Immature natural killer cell (primary cell): Measurements from ENCODE around the gene PELI2. TPM values are rescaled to one million over a fixed set of nuclear protein-coding genes. Genes with fewer than 3 reads are reported as not detected.

Experiments
- DNase-seq, 3 donors: peaks; one replicate each; pipeline ENCODE4 v3.0.0; 2022; ENCODE audit warnings: mixed read lengths in 1 of 3
- H3K27ac Mint-ChIP-seq, 6 donors: one replicate each; pipeline ENCODE4 v1.8.0; 2020; ENCODE audit warnings: mixed read lengths in 6 of 6, mild to moderate bottlenecking in 5 of 6, inconsistent platforms in 4 of 6, moderate library complexity in 3 of 6
- H3K27me3 Mint-ChIP-seq, 3 donors: one replicate each; pipeline ENCODE4 v1.8.0; 2020 to 2021; ENCODE audit warnings: low read depth in 3 of 3, mild to moderate bottlenecking in 3 of 3, mixed read lengths in 3 of 3, moderate library complexity in 3 of 3, inconsistent platforms in 1 of 3
- H3K36me3 Mint-ChIP-seq, 3 donors: one replicate each; pipeline ENCODE4 v1.8.0; 2020; ENCODE audit warnings: mixed read lengths in 3 of 3, inconsistent platforms in 2 of 3, mild to moderate bottlenecking in 2 of 3
- H3K4me1 Mint-ChIP-seq, 2 donors: one replicate each; pipeline ENCODE4 v1.8.0; 2020; ENCODE audit warnings: inconsistent platforms in 2 of 2, mild to moderate bottlenecking in 2 of 2, mixed read lengths in 2 of 2, moderate library complexity in 1 of 2
- H3K4me3 Mint-ChIP-seq, 5 donors: one replicate each; pipeline ENCODE4 v1.8.0; 2020; ENCODE audit warnings: mild to moderate bottlenecking in 5 of 5, mixed read lengths in 5 of 5, inconsistent platforms in 3 of 5, moderate library complexity in 3 of 5
- H3K9me3 Mint-ChIP-seq, 6 donors: one replicate each; pipeline ENCODE4 v1.8.0; 2020; ENCODE audit warnings: mild to moderate bottlenecking in 6 of 6, mixed read lengths in 6 of 6, inconsistent platforms in 4 of 6, moderate library complexity in 3 of 6
- polyA plus RNA-seq, 3 donors: library from polyadenylated mRNA; unstranded; fragments of 300-500 nt; fragmentation: Illumina TruSeq; gene quantifications; one replicate each; pipeline ENCODE4 v1.2.3, GENCODE V29; 2021

The PELI2 gene
- polyA plus RNA-seq, 3 donors from 2014 or later: 2.6 to 3.7 (median 2.7) TPM

DNA sequence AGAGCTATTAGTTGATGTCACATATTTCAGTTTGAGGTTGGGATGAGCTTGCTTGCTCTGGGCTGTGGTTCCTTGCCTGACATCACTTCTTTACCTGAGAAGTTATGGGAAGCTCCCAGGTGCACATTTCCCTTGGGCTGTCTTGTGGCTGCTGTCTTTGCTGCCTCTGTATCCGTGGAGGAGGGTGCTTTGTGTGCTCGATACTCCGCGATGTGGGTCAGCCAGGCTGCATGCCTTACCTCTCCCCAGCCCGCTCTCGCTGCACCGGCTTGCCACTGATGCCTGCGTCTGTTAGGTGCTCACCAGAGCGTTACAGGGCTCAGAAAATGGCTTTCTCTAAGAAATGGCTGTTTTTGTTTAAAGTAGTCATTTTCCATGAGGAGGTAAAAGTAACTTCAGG lies 19.6 kb downstream of the PELI2 start:
- no peak for DNase-seq
- peaks cover 0 to 9% (median 0%) of the 10 kb centered on the region in 3 donors for H3K27me3 Mint-ChIP-seq
- no peaks in the 10 kb centered on the region for H3K36me3 Mint-ChIP-seq
- H3K9me3 Mint-ChIP-seq: peaks cover 0 to 2% (median 0%) of the 10 kb centered on the region in 6 donors
- H3K27ac Mint-ChIP-seq: no peak overlapping the region
- no peak overlapping the region for H3K4me3 Mint-ChIP-seq
- H3K4me1 Mint-ChIP-seq: peaks cover 20 to 21% of the 10 kb centered on the region in 2 donors

GRCh38 chr14:56138928-56139327 lies 20.7 kb downstream of the PELI2 start:
- Mint-ChIP-seq H3K27me3 (peaks cover 0 to 9% (median 0%) of the 10 kb centered on the region in 3 donors), H3K4me1 (peaks cover 19 to 25% of the 10 kb centered on the region in 2 donors), H3K4me3 (no peak overlapping the region)

DNA sequence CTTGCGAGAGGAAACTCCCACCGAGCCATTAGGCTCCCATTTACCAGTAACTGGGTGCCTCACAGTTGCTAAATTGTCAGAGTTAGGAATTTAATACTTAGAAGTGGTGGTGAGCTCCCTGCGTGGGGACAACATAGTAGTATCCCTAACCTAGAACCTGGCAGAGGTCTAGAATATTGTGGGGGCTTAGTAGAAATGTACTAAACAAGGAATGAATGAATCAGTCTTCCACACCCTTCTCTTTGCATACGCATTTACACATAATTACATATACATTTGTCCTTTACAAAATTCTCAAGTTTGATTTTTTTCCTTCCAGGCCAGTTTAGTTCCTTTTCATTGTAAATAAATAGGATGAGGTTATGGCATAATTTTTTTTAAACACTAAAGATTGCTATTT lies 24.1 kb downstream of the PELI2 start:
- Mint-ChIP-seq H3K27ac (no peak overlapping the region), H3K9me3 (peaks cover 0 to 2% (median 0%) of the 10 kb centered on the region in 6 donors), H3K36me3 (no peaks in the 10 kb centered on the region), H3K4me1 (peaks cover 19% of the 10 kb centered on the region in 2 donors), H3K4me3 (no peak overlapping the region), H3K27me3 (peaks cover 0 to 3% (median 0%) of the 10 kb centered on the region in 3 donors)
- no peak for DNase-seq

More at GRCh38 chr14:56138928-56139327, 20.7 kb downstream of the PELI2 start:
- Mint-ChIP-seq H3K27ac (no peak overlapping the region), H3K36me3 (no peaks in the 10 kb centered on the region), H3K9me3 (peaks cover 0 to 2% (median 0%) of the 10 kb centered on the region in 6 donors)
- DNase-seq: no peak

- Mint-ChIP-seq H3K4me3 (no peak overlapping the region), H3K27ac (no peak overlapping the region), H3K27me3 (peaks cover 0 to 3% (median 0%) of the 10 kb centered on the region in 3 donors), H3K4me1 (peaks cover 23 to 24% of the 10 kb centered on the region in 2 donors), H3K9me3 (peaks cover 0 to 2% (median 0%) of the 10 kb centered on the region in 6 donors), H3K36me3 (no peaks in the 10 kb centered on the region)
- no peak for DNase-seq
These were observed 24.8 kb downstream of the PELI2 start for GRCh38 chr14:56143025-56143424.

DNA sequence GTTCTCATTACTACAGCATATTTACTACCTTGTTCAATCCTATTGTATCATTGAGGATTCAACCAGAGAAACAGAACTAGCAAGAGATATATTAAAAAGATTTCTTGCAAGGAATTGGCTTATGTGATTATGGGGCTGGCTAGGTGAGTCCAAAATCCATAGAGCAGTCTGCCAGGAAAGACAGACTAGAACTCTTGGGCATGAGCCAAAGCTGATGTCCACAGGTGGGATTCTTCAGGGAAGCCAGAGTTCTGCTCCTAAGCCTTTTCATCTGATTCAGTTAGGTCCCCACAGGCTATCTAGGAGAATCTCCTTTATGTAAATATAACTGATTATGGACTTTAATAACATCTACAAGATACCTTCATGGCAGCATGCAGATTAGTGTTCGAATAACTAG lies 26.0 kb downstream of the PELI2 start:
- no peak for DNase-seq
- Mint-ChIP-seq H3K4me3 (no peak overlapping the region), H3K27ac (no peak overlapping the region), H3K27me3 (peaks cover 0 to 3% (median under 1%) of the 10 kb centered on the region in 3 donors), H3K4me1 (peaks cover 33 to 35% of the 10 kb centered on the region in 2 donors), H3K9me3 (no peaks in the 10 kb centered on the region), H3K36me3 (no peaks in the 10 kb centered on the region)

DNA sequence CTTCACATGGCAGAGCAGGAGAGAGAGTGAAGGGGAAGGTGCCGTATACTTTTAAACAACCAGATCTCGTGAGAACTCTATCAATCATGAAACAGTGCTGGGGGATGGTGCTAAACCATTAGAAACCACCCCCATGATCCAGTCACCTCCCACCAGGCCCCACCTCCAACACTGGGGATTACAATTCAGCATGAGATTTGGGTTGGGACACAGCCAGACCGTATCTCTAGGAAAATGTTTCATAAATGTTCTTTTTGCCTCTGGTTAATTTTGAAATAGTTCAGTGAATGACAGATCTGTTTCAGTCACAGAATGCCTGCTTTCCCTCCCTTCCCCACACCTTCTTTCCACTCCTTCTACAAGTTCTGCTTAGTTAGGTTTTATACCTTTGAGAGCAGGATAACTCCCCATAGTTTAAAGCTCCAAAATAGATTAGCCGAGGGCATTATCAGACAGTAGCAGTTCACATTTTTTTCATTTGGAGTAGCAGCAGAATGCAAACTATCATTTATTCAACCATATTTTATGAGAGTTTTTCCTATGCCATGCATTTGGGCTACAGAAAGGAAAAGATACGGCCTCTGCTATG lies 27.1 kb downstream of the PELI2 start:
- H3K36me3 Mint-ChIP-seq: no peaks in the 10 kb centered on the region
- no peaks in the 10 kb centered on the region for H3K9me3 Mint-ChIP-seq
- no peak overlapping the region for H3K27ac Mint-ChIP-seq
- H3K4me3 Mint-ChIP-seq: no peak overlapping the region
- no peak for DNase-seq
- H3K27me3 Mint-ChIP-seq: peaks cover 0 to 8% (median 3%) of the 10 kb centered on the region in 3 donors
- peaks cover 44 to 46% of the 10 kb centered on the region in 2 donors for H3K4me1 Mint-ChIP-seq

DNA sequence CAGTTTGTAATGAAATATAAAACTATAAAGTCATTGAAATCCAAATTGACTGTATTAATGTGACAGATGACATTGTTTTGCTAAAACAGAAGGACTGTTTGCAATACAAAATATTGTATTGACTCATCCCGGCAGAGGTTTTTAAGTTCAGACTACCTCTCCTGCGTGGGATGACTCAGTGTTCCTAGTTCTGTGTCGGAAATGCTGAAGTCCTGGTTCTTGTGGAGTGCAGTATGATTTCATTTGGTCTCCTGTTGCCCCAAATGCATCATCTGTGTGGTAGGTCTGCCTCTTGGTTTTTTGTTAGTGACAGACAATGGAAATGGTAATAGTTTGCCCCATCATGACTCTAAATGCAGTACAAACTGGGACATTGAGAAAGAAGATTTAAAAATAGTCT lies 27.8 kb downstream of the PELI2 start:
- Mint-ChIP-seq H3K27me3 (peaks cover 0 to 8% (median 3%) of the 10 kb centered on the region in 3 donors), H3K36me3 (no peaks in the 10 kb centered on the region), H3K4me3 (no peak overlapping the region), H3K4me1 (peaks cover 51 to 53% of the 10 kb centered on the region in 2 donors), H3K9me3 (no peaks in the 10 kb centered on the region), H3K27ac (no peak overlapping the region)
- no peak for DNase-seq

DNA sequence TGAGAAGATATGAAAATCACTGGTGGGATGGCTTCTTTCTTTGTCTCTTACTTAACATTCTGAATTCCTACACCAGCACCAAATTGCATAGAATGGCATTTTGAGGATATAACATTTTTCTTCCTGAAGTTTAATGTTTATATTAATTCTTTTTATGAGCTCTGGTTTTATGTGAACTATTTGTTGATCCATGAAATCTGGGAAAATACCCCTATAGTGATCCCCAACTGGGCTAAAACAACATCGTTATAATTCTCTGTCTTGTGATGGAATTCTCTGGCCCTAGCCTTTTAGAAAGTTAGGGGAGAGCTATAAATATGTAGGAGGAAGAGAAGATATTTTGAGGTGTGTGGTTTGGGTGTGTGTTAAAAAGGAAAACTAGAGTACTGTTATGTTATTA lies 29.2 kb downstream of the PELI2 start:
- no peak overlapping the region for H3K4me3 Mint-ChIP-seq
- H3K4me1 Mint-ChIP-seq: peaks cover 60 to 64% of the 10 kb centered on the region in 2 donors
- no peak overlapping the region for H3K27ac Mint-ChIP-seq
- H3K27me3 Mint-ChIP-seq: peaks cover 0 to 8% (median 3%) of the 10 kb centered on the region in 3 donors
- no peaks in the 10 kb centered on the region for H3K9me3 Mint-ChIP-seq
- no peaks in the 10 kb centered on the region for H3K36me3 Mint-ChIP-seq
- DNase-seq: no peak

- Mint-ChIP-seq H3K27ac (peak overlapping the region in 3 of 6 donors; percentile 26 to 61 (median 54)), H3K36me3 (no peaks in the 10 kb centered on the region), H3K4me1 (peaks cover 57 to 59% of the 10 kb centered on the region in 2 donors), H3K27me3 (peaks cover 0 to 8% (median 3%) of the 10 kb centered on the region in 3 donors), H3K9me3 (no peaks in the 10 kb centered on the region), H3K4me3 (peak overlapping the region in 3 of 5 donors; percentile 4 to 51 (median 26))
- DNase-seq: no peak
These were observed 30.0 kb downstream of the PELI2 start for GRCh38 chr14:56147986-56148901.

DNA sequence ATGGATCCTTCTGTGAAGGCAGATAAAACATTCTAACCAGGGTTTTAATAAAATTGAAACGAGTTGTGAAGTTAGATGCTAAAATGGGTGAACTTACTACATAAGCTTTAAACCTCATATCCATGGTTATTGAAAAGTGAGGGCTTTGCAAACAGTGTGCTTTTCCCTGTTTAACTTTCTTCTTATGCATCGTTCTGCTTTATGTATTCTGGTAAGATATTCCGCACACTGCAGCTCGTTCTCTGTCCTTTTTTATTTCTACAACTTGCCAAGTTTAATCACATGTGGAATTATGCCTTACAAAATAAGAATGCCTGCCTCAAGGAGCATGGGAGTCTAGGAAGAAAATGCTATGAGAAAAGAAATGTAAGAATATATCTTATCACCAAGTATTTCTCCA lies 30.9 kb downstream of the PELI2 start:
- Mint-ChIP-seq H3K27me3 (peaks cover 0 to 8% (median 3%) of the 10 kb centered on the region in 3 donors), H3K4me3 (peak overlapping the region in 2 of 5 donors; percentile 7 to 20), H3K36me3 (no peaks in the 10 kb centered on the region), H3K27ac (no peak overlapping the region), H3K9me3 (no peaks in the 10 kb centered on the region), H3K4me1 (peaks cover 57 to 59% of the 10 kb centered on the region in 2 donors)
- no peak for DNase-seq

- Mint-ChIP-seq H3K27me3 (peaks cover 0 to 8% (median 2%) of the 10 kb centered on the region in 3 donors), H3K9me3 (no peaks in the 10 kb centered on the region), H3K36me3 (no peaks in the 10 kb centered on the region), H3K4me3 (peak overlapping the region in 4 of 5 donors; percentile 15 to 57 (median 50)), H3K4me1 (peaks cover 57 to 59% of the 10 kb centered on the region in 2 donors), H3K27ac (peak overlapping the region in 2 of 6 donors; percentile 25 to 41)
- DNase-seq: peak; percentile 3 to 11 (median 10)
These were observed 31.8 kb downstream of the PELI2 start for GRCh38 chr14:56149995-56150394.

DNA sequence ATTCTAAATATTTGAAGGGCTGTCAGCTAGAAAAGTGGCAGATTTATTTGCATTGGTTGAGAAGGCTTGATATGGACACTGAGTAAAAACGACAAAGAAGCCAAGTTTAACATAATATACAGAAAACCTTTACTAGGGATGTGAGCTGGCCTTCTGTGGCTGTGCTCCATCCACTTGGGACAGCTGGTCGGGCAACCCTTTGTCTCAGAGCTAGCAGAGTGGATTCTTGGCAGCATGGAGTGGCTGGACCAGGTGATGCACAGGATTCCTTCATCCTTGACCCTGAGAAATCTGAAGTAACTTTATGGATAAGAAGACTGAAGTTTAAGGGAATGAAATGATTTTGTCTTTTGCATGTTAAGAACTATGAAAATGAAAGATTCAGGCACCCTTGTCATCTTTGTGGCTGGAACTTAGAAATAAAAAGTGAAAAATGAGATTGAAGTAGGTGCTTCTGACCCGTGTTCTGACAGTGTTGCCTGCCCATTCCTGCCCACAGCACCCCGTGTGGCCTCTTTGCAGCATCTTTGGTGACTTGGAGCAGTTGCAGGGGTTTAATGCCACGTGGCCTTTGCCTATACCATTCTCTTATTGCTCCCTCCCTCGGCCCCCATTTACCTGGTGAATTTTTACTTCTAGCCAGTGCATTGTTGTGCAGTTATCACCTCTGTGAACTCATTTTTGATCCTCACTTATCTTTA lies 32.6 kb downstream of the PELI2 start:
- Mint-ChIP-seq H3K4me1 (peaks cover 53 to 59% of the 10 kb centered on the region in 2 donors), H3K4me3 (peak overlapping the region in 4 of 5 donors; percentile 2 to 52 (median 32)), H3K36me3 (no peaks in the 10 kb centered on the region), H3K9me3 (no peaks in the 10 kb centered on the region), H3K27me3 (peaks cover 0 to 8% (median 0%) of the 10 kb centered on the region in 3 donors), H3K27ac (peak overlapping the region in 2 of 6 donors; percentile 43 to 67)
- peak in 2 of 3 donors; percentile 11 to 22 for DNase-seq

GRCh38 chr14:56152221-56152620 lies 34.0 kb downstream of the PELI2 start:
- H3K27me3 Mint-ChIP-seq: peaks cover 0 to 8% (median 0%) of the 10 kb centered on the region in 3 donors
- no peaks in the 10 kb centered on the region for H3K9me3 Mint-ChIP-seq
- H3K4me1 Mint-ChIP-seq: peaks cover 46 to 50% of the 10 kb centered on the region in 2 donors
- no peak for DNase-seq
- H3K36me3 Mint-ChIP-seq: no peaks in the 10 kb centered on the region
- no peak overlapping the region for H3K4me3 Mint-ChIP-seq
- H3K27ac Mint-ChIP-seq: peak overlapping the region in 1 of 6 donors; percentile 51
